RKO (cell line): Measurements from ENCODE around the gene DHRS4.
"Not testable (repeated sequence)": the region's sequence is repeated elsewhere in the genome, so short reads cannot be mapped to it uniquely, and the experiment has no call there.

Source experiments
- DNase-seq: peaks from one replicate; pipeline ENCODE4 v3.0.0-alpha.2; 2016; ENCODE audit warnings: low spot score

DHRS4 gene

GRCh38 chr14:23941230-23941629 lies 12.3 kb upstream of the DHRS4 start:
- no peak for DNase-seq

GRCh38 chr14:23941669-23942068 lies 11.9 kb upstream of the DHRS4 start:
- DNase-seq: no peak

DNA sequence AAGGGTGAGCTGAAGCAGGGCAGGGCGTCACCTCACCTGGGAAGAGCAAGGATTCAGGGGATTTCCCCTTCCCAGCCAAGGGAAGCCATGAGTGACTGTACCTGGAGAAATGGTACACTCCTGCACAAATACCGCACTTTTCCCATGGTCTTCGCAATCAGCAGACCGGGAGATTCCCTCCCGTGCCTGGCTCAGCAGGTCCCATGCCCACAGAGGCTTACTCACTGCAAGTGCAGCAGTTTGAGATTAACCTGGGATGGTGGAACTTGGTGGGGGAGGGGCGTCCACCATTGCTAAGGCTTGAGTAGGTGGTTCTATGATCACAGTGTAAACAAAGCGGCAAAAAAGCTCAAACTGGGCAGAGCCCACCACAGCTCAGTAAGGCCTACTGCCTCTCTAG lies 11.0 kb upstream of the DHRS4 start:
- DNase-seq: no peak

- not testable (repeated sequence) for DNase-seq
Observed at GRCh38 chr14:23949069-23949468, 4.5 kb upstream of the DHRS4 start.

DNA sequence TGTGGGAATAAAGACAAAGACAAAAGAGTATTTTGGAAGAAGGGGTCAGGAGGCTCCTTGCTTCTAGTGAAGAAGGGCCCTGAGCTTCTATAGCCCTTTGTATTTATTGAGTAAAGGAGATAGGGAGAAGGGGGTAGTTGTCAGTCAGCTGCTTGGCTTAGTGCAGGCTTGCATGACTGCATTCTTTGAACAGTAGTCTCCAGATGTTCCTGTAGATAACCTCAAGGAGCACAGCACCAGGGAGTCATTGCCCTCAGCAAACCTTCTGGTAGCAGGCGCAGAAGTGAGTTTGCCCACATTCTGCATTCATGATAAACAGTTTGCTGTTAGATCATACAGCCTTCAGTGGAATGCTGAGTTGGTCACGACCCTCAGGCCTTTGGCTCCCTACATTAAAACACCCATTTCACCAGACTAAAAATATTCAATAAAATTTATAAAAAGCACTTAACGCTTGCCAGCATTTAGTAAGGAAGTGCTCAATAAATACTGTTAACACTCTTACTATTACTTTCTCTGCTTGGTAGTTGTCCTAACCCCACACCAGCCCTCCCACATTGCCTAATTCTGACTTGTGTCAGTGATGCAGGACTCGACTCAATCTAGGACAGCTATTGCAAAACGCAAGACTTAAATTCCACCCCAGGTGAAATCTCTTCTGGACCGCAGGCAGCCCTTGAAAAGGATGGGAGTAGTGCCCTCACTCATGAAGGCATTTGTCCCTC lies 3.0 kb upstream of the DHRS4 start:
- DNase-seq: no peak

DNA sequence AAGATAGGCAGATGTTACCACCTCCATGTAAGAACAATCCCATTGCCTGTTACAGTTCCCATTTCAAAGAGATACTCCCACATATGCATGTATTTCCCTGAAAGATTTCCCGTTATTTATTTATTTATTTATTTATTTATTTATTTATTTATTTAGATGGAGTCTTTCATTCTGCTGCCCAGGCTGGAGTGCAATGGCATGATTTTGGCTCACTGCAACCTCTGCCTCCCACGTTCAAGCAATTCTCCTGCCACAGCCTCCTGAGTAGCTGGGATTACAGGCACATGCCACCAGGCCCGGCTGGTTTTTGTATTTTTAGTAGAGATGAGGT lies 2.5 kb upstream of the DHRS4 start:
- DNase-seq: not testable (repeated sequence)

DNA sequence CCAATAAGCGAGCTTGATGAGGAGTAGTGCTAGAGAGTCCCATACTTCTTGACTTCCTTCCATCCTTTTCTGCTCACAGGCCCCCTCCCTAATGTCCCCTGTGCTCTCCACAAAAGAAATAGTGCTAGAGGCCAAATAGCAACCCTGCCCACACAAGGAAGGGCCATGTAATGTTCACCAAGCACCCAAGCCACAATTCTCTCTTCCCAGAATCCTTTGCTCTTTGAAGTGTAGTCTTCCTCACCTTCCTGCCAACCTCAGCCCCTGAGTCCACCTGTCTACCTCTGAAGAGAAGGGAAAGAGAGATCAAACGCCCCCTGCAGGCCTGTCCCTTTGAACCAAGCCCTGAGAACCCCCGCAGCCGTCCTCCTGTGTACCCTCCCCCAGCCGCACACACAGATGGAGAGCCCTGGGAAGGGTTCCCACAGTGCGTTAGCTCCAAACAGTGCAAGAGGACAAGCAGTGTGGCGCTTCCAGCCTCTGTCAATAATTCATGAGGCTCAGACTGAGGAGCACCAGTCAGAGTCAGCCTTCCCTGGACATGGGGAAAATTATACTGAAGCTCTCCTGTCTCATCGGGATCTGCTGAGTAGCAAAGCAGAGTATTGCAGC lies 1.9 kb upstream of the DHRS4 start:
- DNase-seq: no peak

DNA sequence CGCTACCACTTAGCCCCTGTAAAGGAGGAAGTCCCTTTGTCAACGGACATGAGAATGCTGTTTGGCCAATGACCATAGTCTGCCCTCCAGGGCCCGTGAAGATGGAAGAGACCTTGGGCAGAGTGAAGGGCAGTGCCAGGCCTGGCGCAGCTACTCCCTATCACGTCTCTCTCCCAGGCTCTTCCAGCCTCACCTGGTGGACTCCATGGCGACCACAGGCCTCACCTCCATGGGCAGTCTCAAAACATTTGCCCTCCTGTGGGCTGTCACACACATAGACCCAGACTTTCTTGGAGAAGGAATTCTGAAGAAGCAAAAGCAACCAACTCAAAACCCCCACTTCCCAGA lies 480 bp upstream of the DHRS4 start:
- DNase-seq: not testable (repeated sequence)

GRCh38 chr14:23954279-23954614 lies 677 bp downstream of the DHRS4 start:
- not testable (repeated sequence) for DNase-seq

DNA sequence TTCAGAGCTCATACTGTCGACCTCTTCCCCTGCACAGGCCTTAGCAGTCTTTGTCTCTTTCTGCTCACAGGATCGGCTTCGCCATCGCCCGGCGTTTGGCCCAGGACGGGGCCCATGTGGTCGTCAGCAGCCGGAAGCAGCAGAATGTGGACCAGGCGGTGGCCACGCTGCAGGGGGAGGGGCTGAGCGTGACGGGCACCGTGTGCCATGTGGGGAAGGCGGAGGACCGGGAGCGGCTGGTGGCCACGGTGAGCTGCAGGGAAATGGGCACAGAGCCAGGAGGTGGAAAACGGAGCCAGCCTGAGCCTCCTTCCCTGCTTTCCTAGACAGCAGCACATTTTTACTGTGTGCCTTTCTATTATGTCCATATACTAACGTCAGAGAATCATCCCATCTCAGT lies 1.4 kb downstream of the DHRS4 start:
- DNase-seq: not testable (repeated sequence)

- not testable (repeated sequence) for DNase-seq
Observed at GRCh38 chr14:23955811-23956210, 2.2 kb downstream of the DHRS4 start.

DNA sequence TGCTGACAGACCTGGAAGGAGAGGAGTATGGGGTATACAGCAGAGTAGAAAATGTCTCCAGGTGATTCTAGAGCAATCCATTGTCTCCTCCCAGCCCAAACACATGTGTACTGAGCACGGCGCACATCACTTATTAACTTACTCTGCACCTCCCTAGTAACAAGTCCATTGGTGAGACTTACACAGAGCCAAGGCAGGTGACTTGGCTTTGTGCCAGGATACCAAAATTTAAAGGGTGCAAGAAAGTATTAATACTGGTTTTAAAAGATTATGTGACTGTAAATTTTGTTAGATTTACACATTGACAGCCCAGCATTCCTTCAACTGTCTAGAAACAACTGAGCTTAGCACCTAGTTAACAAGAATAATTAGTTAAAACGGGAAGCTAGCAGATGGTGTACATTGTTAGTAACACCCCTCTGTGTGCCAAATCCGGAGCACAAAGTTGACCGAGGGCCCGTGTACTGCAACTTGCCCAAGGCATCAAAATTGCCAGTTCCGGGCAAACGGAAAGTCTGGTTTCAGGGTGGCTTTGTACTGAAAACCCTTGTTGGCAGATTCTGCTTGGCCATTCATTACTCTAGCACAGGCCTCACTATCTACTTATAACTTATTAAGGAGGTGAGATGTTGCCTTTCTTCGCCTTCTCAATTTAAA lies 4.5 kb downstream of the DHRS4 start:
- not testable (repeated sequence) for DNase-seq

DNA sequence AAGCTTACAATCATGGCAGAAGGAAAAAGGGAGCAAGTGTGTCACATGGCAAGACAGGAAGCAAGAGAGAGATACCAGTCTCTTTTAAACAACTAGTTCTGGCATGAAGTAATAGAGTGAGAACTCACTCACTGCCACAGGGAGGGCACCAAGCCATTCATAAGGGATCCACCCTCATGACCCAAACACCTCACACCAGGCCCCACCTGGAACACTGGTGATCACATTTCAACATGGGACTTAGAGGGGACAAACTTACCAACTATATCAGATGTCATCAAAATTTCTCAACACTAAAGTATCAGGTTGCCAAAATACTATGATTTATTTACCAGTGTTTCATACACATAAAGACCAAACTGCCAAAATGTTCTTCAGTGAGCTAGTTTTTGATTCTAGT lies 7.3 kb downstream of the DHRS4 start:
- not testable (repeated sequence) for DNase-seq

DNA sequence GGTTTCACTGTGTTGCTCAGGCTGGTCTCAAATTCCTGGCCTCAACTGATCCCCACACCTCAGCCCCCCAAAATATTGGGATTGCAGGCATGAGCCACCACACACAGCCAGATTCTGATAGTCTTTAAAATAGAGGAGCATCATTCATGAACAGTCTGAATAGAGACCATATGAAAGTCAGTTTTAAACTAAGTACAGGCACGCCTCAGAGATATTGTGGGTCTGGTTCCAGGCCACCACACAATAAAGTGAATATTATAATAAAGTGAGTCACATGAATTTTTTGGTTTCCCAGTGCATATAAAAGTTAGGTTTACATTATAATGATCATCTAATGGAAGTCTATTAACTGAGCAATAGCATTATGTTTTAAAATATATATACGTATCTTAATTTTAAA lies 8.1 kb downstream of the DHRS4 start:
- DNase-seq: not testable (repeated sequence)

- DNase-seq: not testable (repeated sequence)
Observed at GRCh38 chr14:23969130-23969480, 15.5 kb downstream of the DHRS4 start.

DNA sequence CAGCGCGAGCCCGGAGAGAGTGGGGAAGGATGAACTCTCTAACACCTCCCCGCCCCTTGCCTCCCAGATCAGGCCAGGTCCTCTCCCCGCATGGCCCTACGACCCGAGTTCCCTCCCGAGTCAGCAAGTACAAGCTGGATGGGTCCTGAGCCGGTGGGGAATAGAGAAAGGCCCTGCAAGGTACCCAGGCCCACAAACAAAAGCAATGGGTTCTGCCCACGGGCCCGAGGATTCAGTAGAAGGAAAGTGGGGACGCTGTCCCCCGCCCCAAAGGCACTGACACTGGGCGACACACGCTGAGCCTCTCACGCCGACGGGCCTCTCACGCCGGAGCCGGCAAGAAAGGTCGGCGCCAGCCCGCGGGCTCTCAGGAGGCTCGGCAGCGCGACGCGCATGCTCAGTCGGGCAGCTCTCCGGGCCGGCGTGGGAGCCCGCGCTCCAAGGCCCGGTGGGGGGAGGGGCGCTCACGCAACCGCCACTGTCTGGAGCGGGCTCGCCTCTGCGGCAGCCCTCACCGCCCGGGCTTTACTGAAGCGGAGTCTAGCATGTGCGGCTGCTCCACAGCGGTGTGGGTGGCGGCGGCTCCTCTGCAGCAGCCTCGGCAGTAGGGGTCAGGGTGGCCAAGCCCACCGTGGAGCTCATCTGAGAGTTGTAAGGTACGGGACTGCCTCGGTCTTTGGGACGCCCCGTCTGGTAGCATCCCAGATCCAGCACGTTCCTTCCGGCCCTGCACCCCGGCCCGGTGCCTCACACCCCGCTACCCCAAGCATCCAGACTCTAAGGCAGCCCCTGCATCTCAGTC lies 16.1 kb downstream of the DHRS4 start:
- not testable (repeated sequence) for DNase-seq

- DNase-seq: not testable (repeated sequence)
Observed at GRCh38 chr14:23970283-23970659, 16.7 kb downstream of the DHRS4 start.

GRCh38 chr14:23973178-23973577 lies 19.6 kb downstream of the DHRS4 start:
- not testable (repeated sequence) for DNase-seq

GRCh38 chr14:23974041-23974440 lies 20.5 kb downstream of the DHRS4 start:
- DNase-seq: not testable (repeated sequence)

GRCh38 chr14:23977208-23977607 lies 23.6 kb downstream of the DHRS4 start:
- peak; percentile 25 for DNase-seq

DNA sequence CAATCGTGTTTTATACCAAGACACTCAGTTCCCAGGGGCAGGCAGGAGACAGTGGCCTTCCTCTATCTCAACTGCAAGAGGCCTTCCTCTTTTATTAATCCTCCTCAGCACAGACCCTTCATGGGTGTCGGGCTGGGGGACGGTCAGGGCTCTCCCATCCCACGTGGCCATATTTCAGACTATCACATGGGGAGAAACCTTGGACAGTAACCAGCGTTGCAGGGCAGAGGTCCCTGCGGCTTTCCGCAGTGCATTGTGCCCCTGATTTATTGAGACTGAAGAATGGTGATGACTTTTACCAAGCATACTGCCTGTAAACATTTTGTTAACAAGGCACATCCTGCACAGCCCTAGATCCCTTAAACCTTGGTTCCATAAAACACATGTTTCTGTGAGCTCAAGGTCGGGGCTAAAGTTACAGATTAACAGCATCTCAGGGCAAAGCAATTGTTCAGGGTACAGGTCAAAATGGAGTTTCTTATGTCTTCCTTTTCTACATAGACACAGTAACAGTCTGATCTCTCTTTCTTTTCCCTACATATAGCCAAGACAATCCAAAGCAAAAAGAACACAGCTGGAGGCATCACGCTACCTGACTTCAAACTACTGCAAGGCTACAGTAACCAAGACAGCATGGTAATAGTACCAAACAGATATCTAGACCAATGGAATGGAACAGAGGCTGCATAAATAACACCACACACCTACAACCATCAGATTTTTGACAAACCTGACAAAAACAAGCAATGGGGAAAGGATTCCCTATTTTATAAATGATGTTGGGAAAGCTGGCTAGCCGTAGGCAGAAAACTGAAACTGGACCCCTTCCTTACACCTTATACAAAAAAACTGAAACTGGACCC lies 28.6 kb downstream of the DHRS4 start:
- not testable (repeated sequence) for DNase-seq
